GM21529 (cell line): ENCODE data around the gene BMP8B.

Experiments
- ATAC-seq: cut with Tn5 transposase; IDR thresholded peaks from one replicate; pipeline ENCODE4 v1.9.1; 2021; ENCODE audit not compliant: unreplicated experiment

BMP8B gene

DNA sequence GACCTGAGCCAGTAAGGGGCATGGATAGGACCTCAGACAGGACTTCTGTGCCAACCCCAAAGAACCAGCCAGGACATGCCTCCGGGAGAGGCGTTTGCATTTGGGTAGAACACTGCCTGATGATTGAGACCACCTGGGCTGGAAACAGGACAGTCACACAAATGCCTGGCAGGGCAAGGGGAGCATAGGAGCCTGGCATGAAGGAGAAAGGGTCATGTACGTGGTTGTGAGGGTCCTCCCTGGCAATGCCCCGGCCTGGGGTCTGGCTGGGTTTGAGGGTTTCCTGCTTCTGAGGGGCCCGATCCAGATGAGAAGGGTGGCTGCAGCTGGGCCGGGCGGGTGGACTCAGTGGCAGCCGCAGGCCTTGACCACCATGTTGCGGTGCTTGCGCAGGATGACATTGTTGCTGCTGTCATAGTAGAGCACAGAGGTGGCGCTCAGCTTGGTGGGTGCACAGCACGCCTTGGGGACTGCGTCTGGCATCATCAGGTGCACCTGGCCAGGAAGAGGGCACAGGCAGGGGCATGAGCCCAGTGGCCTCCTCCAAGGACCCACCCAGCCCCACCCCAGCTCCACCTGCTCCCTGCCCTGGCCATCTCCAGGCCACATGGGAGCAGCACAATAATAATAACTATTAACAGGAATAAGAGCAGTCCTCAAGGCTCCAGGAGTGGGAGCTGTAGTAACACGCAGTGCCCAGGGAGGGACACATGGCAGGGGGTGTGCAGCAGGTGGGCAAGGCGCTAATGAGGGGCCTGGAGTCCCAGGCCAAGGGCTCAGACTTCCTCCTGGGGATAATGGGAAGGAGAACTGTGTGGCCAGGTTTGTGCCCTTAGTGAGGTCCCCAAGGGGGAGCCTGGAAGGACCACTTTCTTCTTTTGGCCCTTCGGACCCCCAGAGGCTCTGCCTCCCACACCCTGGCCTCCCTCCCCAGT lies 28.3 kb downstream of the BMP8B start:
- ATAC-seq: no peak

DNA sequence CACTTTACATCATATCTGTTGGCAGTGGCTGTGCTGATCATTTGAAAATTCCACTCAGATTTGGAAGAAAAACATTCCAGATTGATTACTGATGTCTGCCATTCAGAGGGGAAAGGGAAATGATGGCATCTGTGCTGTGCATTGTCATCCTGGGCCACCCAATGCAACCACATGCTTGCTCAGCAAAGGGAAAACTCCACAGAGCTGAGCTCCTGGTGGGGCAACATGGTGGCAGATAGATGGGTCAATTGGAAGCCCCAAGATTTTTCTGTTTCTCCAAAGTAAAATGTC lies 29.3 kb downstream of the BMP8B start:
- ATAC-seq: no peak

DNA sequence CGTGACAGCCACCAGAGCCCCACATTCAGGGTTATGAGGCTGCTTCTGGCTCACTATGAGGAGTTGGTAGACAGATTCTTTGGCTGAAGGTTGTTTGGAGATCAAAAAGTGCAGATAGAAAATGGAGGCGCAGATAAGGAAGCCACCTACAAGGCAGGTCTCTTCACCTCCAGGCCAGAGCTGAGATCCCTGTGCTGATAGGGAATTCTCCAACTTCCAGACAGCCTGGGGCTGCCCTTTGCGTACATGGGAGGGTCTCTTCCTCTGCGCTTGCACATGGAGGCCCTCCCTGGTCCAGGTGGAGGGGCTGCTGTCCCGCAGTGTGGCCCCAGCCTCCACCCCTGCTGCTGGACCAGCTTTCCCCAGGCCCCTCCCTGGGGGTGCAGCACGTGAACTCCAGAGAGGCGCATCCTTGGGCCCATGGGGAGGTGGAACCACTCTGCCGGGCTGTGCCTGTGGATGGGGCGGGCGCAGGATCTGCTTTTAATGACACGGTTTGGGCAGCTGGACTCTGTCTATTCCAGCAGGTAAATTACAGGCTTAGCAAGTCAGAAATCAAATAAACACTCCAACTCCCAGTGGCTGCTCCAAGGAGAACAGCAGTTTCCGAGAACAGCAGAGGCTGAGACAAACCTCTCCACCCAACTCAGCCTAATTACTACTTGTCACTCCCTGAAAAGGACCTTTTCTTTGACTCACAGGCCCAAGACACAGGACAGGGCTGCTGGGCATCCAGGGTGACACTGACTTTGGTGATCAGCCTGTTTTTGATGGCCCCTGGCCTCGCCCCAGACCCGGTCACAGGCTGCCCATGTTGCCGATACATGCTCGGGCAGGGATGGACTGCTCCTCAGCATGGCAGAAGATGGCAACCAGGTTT lies 29.9 kb downstream of the BMP8B start:
- ATAC-seq: no peak

DNA sequence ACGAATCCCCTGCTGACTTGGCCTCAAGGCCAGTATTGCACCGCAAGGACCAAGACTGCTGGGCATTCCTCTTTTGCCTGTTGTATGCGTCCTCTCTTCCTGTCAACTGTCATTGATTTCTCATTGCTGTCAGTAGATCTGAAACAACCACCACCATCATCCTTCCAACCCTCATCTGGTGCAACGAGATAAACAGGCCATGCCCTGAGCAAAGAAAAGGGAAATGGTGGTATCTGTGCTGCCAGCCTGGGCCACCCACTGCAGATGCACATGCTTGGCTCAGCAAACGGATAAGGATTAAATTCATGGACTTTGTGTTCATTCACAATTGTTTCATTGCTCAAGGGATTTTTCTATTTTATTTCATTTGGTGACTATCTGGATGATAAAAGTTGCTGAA lies 31.2 kb downstream of the BMP8B start:
- no peak for ATAC-seq

DNA sequence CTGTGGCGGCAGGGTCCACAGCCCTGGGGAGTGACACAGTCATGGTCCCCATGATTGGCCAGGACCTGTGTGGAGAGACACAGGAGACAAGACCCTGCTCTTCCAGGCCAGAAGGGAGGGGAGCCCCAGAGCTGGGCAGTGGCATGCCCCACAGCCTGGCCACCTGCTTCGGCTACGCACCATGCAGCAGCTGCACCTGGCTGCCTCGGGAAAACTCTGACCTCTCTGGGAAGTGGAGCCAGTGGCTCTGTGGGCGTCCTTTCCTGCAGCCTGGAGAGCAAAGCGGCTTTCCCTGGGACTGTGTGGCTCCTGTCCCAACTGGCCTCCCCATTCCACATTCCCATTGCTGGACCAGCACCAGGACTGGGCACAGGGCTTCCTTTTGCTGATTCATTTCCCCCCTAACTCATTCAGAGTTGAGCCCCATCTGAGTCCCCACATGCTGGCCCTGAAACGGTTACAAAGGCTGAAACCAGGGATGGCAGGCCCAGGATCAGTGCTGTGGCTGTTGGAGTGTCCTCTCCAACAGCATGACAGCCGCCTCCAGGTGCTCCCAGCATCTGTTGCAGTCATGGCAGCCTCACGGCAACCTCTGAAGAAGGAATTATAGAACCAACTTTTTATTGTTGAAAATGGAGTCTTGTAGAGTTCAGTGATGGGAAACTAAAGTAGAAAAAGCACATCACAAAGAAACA lies 32.6 kb downstream of the BMP8B start:
- no peak for ATAC-seq

DNA sequence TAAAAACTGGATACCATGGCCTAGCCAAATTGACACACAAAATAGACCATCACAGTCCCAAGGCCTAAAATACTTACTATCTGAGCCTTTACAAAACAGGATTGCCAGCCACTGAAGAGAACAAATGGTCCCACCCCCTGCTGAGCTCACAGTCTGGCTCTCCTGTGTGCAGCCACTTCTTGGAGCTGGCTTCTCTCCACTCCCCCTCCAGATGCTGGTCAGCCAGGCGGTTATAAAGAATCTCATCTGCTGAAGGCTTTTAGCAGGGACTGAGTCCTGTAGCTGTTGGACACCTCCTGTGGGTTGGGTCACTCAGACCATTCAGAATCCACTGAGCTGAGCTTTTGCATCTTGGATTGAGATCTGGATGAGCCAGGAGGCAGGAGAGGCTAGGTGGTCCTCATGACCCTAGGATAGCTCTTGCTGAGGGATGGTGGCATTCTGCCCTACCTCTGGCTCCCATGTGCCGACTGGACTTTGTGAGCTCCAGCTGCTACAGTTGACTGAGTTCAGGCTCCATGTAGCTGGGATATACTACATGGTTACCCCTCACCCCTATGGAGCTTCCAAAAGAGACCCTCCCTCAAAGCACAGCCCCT lies 33.7 kb downstream of the BMP8B start:
- ATAC-seq: no peak

DNA sequence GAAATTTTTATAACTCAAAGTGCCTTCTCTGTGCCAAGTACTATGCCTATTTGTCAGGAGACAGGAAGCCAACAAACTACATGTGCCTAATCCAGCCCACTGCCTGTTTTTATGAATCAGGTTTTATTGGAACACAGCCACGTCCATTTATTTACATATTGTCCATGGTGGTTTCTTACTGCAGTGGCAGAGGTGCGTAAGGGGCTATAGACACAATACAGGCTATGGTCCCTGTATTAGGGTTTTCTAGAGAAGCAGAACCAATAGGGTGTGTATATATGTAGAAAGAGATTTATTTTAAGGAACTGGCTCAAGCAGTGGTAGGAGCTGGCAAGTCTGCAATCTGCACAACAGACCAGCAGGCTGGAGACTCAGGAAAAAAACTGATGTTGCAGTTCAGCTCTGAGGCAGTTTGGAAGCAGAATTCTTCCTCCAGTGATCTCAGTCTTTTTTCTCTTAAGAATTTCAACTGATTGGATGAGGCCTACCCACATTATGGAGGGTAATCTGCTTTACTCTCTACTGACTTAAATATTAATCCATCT lies 34.6 kb downstream of the BMP8B start:
- no peak for ATAC-seq

DNA sequence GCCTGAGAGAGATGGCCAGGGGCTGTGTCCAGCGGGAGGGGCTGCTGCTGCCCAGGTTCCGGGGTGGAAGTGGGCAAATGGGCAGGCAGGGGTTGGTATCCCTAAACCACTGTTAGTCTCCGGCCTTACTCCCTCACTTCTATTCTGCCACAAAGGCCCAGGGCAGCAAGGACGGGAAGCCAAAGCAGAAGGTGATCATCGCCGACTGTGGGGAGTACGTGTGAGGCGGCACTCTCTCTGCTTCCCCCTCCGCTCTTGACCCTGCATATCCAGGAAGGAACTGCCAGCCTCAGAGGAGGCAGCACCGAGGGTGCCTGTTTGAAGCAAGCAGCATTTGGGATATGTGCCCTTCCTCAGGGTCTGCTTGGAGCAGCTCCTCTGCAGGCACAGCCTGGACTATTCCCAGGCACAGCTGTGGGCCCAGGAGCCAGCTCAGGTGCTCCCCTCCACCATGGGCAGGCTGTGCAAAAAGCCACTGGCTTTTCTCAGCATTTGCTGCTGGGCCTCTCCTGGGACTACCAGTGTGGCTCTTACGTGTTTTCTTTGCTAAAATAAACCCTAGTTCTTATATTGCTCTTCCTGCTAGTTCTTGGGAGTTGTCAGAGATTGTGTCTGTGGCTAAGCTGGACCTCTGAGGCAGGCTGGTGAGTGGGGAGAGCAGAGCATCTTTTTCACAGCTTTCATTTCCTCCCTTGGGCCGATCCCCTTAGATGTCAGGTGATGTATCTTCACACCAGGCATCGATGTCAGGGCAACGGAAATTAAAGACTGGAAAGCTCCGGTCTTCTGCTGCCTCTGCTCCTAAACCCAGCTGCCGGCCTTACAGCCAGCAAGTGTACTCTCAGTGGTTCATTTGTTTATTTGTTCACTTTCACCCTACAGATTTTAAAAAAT lies 35.3 kb downstream of the BMP8B start:
- no peak for ATAC-seq

DNA sequence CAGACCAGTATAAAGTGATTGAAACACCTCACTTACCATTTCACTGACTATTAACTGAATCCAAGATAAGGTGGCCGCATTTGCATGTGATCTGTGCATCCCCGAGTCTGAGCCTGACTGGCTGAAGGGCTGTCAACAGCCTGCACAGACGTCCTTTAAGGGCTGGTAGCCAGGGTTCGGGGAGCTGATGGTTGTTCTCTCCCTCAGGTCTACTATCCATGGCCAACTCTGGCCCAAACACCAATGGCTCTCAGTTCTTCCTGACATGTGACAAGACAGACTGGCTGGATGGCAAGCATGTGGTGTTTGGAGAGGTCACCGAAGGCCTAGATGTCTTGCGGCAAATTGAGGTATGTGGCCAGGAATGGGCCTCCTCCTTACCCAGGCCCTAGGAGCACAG lies 36.0 kb downstream of the BMP8B start:
- ATAC-seq: no peak

DNA sequence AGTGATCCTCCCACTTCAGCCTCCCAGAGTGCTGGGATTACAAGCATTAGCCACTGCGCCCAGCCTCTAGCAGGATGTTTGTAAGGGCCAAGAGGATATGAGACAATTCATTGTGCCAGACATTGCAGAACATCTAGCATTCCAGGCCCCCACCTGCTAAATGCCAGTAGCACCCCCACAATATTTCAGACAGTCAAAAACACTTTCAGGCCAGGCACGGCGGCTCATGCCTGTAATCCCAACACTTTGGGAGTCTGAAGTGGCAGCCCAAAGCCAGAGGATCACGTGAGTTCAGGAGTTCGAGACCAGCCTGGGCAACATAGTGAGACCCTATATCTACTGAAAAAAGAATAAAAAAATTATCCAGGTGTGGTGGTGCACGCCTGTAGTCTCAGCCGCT lies 37.1 kb downstream of the BMP8B start:
- ATAC-seq: no peak

DNA sequence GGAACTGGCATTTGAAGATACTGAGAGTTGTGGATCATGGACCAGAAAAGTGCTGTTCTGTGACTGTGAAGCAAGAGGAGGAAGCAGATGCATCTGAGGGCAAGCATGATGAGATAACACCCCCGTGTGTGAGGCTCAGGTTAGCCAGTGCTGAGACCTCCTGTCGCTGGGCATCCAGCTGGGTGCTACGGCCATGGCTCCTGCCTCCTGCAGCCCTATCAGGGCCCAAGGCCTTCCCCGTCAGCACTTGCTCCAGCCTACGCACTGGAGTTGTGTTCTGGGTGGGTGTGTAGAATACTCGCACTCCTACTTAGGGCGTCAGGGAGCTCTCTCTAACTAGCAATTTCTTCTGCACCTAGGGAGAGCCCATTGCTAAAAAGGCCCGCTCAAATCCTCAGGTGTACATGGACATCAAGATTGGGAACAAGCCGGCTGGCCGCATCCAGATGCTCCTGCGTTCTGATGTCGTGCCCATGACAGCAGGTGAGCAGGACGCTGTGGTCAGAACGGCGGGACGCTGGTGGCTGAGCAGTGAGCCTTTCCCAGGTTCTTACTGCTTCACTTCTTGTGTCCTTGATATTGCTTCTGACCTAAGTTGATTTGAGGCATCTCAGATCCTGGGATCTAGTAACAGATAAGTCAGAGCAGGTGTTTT lies 43.5 kb downstream of the BMP8B start:
- no peak for ATAC-seq

DNA sequence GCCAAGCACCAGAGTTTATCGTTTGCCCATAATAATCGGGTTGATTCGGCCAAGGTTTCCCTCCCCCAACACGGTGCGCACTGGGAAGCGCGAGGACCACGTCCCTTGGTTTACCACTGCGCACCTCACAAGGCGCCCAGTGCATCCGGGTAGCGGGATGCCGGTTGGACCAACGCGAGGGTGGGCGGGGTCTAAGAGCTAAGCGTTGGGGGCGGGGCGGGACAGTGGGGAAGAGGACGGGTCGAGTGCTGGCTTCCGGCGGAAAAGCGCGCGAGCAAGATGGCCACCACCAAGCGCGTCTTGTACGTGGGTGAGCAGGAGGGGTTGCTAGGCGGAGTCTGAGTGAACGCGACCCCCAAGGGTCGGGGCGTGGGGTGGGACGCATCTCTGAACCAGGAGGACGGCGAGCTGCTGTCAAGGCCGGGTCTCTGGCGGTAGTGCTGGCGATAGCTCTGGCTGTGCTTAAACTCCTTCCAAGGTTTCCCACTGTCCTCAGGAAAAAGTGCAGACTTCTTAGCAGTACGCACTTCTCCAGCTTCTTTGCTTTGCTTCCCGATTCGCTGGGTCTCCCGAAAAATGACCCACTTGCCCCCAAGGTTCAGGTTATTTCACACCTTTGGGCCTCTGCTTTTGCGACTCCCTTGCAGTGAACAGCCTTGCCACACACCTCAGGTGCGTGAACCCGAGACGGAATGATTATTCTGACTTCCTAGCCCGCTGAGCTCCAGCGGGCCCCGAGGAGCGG lies 49.9 kb downstream of the BMP8B start, which contains the start of gene PPIE:
TSS of gene PPIE (plus strand) at position 261 of the 745 bp plus-strand sequence. CDS start at position 280, 19 bp downstream.
- peak; percentile 83 for ATAC-seq

DNA sequence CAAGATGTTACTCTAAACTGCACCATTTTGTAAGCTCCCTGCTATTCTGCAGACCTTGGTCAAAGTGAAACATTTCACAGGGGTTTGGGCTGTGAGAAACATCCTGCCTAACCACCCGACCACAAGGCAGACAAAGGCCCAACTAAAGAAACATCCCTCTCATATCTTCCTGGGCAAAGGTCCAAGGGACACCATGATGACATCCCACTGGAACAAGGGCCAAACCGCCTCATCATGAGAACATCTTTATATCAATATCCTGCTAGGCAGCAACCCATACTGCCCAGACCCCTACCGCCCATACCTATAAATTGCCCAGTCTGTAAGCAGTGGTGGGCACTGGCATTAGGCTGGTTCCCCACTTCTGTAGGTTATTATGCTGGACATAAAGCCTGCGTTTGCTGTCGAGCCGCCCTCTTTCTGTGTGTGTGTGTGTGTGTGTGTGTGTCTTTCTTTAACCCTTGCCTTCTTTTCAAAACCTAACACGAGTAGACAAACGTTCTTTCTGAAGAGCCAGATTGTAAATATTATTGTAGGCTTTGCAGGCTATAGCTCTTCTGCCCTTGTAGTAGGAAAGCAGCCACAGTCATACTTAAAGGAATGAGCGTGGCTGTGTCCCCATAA lies 51.0 kb downstream of the BMP8B start:
- no peak for ATAC-seq

DNA sequence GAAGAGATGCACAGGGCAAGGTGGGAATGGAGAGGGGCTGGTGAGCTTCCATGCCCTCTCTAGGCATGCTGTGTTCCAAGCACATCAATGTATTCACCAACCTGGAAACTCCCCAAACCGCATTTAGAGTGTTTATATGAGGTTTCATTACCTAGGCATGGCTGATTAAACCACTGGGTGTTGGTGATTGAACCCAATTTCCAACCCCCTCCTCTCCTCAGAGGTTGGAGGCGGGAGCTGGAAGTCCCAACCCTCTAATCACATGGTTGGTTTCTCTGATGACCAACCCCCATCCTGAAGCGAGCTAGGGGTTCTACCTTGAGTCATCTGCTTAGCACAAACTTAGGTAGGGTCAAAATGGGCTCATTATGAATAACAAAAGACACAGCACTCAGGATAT lies 52.9 kb downstream of the BMP8B start:
- ATAC-seq: no peak

DNA sequence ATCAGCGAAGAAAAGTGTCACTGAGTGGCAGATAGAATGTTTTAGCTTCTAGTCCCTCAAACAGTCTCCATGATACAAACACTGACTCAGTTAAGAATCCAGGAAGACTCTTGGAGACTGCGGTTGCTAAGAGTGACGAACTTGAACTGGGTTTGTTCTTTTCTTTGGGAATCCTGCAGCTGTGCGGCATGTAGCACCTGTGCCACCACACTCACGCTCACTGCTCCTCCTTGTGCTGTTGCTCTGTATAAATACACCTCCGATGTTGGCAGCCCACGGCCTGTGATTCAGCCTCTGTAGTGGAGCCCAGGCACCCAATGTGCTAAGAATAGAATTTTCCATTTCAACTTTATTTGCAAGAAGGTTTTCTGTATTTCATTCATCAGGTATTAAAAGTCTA lies 55.5 kb downstream of the BMP8B start:
- ATAC-seq: no peak

DNA sequence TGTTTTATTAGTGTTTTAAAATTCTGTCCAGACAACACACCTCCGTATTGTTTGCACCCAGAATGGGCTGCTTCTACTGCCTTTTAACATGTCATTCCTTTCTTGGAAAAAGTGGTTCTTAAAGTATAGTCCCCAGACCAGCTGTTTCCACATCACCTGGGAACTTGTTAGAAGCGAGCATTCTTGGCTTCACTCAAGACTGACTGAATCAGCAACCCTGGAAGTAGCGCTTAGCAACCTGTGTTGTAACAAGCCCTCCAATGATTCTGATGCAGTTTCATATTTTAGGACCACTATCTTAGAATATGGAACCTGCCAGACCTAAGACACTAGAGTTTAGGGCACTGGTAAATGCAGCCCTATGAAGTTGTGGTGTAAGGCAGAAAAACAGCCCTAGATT lies 55.9 kb downstream of the BMP8B start:
- ATAC-seq: no peak

DNA sequence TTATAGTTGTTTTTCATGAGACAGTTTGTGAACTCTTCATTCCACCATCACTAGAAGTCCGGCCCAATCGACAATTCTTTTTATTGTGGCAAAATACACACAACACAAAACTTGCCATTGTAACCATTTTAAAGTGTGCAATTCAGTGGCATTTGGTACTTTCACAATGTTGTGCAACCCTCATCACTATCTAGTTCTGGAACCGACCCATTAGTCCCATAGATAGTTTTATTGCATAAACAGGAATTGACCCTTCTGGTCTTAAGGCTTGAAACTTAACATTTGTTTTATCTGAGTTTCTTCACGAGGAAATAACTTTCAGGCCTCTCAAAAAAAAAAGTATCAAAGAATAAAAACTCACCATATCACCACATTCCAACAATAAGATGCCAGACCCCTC lies 58.8 kb downstream of the BMP8B start:
- ATAC-seq: no peak

DNA sequence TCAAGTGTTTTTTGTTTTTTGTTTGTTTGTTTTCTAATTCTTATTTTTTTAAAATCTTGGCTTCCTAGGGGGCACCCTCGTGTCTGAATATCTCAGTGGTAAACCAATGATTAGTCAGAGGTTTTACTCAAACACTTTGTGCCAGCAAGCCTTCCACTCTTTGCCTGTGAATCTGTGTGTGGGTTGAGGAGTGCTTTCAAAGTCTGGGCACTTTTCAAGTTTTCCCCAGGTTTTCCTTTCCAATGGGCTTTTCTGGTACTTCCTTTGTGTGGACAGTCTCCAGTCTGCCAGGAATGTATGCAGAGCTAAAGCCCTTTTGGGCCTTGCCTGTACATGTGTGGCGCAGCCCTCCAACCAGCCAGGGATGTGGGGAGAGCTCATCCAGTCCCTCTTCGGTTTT lies 59.6 kb downstream of the BMP8B start:
- ATAC-seq: no peak
